DMS153 (cell line): ENCODE results near the gene COL20A1.
"Not testable (repeated sequence)": the region's sequence is repeated elsewhere in the genome, so short reads cannot be mapped to it uniquely, and the experiment has no call there.

Experiments used
- DNase-seq: peaks from one replicate; lab custom pipeline; 2025; lab: John Stamatoyannopoulos, UW

COL20A1 gene

GRCh38 chr20:63292904-63293303 lies at the start of gene COL20A1:
Gene COL20A1 (plus strand): TSS chr20:63293186. CDS start chr20:63295108, 1,922 bp downstream.
- DNase-seq: no peak

DNA sequence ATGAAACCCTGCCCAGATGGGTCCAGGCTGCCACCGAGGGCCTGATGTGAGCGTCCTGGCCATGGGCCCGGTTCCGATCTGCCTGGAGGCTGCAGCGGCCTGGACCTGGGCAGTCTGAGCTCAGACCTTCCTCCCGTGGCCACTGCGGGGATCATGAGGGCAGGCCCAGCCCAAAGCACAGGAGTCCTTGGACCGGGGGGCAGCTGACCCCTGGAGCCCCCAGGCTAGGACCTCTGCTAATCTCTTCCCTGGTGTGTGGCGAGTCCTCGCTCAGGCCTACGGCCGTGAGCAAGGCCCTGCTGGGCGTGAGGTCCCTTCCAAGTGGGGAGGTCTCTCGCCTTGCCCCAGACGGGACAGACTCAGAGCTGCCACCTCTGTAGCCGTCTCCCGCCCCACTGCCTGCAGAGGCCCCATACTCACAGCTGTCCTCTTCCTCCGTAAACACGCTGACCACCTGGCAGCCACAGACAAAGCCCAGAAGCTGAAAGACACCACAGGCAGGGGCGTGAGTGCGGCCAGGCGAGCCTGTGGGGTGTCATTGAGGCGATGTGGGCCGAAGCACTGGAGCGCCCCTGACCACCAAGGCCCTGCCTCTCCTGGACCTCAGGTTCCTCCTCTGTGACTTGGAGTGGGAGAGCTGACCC lies 49.3 kb upstream of the COL20A1 start:
- DNase-seq: no peak

- DNase-seq: no peak
Measured at GRCh38 chr20:63244468-63244867, 48.5 kb upstream of the COL20A1 start.

GRCh38 chr20:63246490-63247288 lies 46.3 kb upstream of the COL20A1 start:
- no peak for DNase-seq

- no peak for DNase-seq
Measured at GRCh38 chr20:63247671-63248228, 45.2 kb upstream of the COL20A1 start.

GRCh38 chr20:63248835-63249591 lies 44.0 kb upstream of the COL20A1 start:
- DNase-seq: no peak

DNA sequence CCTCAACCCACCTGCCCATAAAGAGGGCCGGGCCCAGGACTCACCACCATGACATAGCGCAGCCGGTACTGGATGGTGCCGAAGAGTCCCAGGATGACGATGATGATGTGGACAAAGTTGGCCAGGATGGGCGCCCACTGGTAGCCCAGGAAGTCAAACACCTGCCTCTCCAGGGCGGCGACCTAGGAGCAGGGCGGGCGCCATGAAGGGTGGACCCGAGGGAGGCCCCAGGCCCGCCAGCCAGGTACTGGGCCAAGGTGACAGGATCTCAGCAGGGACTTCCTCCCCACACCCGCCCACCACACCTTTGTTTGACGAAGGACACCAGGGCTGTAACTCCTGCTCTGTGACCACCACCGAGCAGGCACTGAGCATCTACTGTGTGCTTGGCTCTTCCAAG lies 43.1 kb upstream of the COL20A1 start:
- no peak for DNase-seq

DNA sequence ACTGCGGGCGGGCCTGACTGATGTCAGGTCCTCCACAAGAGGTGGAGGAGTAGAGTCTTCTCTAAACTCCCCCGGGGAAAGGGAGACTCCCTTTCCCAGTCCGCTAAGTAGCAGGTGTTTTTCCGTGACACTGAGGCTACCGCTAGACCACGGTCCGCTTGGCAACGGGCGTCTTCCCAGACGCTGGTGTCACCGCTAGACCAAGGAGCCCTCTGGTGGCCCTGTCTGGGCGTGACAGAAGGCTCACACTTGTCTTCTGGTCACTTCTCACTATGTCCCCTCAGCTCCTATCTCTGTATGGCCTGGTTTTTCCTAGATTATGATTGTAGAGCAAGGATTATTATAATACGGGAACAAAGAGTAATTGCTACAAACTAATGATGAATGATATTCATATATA lies 41.6 kb upstream of the COL20A1 start:
- DNase-seq: not testable (repeated sequence)

DNA sequence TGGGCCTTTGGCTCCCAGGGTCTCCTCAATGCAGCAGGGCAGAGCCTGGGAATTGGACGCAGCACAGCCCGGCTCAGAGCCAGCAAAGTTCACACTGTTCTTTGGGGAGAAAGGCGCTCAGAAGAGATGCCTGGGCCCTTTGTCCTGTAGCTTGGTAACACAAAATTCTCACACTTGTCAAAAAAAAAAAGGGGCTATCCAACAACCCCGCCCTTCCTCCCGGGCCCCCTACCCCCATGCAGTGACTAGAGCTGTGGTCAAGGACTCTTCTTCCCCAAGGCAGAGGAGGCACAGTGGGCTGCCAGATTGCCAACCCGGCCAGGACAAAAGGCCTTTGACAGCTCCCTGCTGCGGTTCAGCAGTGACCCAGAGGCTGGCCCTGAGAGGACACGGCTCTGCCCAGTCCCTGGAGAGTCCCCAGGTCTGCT lies 40.7 kb upstream of the COL20A1 start:
- no peak for DNase-seq

- DNase-seq: no peak
Measured at GRCh38 chr20:63253065-63253437, 39.9 kb upstream of the COL20A1 start.

DNA sequence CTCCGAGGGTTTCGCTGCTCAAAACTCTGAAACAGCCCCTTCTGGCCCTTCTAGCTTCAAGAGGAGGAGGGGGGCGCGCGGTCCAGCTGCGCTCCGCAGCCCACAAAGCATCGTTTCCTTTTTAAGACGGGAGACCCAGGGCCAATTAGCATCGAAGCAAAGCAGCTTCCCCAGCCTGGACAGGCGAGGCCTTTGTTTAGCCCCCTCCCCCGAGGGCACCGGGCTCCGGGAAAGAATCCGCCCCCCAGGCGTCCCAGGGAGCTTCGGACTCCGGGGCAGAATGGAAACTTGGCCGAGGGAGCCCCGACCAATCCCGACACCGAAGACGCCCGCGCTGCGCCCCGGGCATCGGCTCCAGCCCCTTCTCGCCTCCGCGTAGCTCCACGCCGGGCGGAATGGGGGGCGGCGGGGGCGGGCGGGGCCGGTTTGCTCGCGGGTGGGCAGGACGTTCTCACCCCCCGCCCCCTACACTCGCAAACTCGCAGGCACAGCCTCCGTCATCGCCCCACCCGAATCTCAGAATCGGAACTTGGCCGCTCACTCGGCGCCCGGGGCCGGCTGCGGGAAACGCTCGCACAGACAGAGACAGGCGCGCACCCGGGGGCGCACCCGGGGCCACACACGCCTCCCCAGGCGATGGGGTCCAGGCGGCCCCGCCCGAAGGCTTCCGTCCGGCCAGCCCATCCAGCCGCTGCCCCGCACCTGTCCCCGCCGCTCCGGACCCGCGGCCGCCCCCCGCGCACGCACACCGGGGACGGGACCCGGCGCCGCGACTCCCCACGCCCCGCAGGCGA lies 39.4 kb upstream of the COL20A1 start:
- no peak for DNase-seq

- no peak for DNase-seq
Measured at GRCh38 chr20:63254232-63254605, 38.8 kb upstream of the COL20A1 start, which contains the start of gene NKAIN4. Gene NKAIN4 (minus strand): TSS chr20:63254463. CDS start chr20:63254450, 13 bp downstream.

DNA sequence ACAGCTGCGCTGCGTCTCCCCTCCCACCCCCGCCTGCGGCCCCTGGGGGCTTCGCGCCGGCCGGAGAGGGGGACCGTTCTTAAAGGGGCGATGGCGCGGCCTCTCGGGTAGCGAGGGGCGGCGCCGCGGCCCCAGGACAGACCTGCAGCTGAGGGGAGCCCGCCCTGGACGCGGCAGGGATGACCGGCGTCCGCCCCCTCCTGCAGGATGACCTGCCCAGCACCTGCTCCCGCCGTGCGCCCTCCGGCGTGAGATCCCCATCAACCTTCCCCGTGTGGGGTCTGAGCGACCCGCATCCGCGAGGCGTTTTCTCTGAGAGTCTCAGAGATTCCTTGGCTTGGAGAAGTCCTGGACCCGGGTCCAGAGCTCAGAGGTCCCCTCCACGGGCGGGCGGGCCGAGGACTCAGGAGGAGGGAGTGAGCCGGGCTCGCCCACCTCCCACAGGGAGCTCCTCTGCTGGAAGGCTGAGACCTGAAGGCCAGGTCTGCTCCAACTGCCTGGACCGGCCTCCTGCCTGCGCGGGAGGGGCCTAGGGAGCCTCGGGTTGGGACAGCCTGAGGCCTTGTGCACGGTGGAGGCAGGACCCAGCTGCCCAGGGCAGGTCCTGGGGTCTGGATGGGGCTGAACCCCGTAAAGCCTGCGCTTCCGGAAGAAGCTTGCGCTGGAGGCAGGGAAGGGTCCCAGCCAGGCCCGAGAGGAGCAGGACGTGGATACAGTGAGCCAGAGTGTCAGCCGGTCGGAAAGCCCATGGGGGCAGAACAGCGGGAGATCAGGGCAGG lies 38.2 kb upstream of the COL20A1 start:
- DNase-seq: no peak

GRCh38 chr20:63255931-63256704 lies 36.9 kb upstream of the COL20A1 start:
- DNase-seq: no peak

DNA sequence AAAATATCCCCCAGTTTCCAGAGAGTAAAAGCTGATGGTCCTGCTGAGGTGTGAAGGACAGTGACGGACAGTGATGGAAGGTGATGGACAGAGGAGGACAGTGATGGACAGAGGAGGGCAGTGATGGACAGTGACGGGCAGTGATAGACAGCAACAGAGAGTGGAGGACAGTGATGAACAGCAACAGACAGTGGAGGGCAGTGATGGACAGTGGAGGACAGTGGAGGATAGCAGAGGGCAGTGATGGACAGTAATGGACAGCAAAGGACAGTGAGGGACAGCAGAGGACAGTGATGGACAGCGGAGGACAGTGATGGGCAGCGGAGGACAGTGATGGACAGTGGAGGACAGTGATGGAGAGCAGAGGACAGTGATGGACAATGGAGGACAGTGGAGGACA lies 36.0 kb upstream of the COL20A1 start:
- no peak for DNase-seq

- DNase-seq: no peak
Measured at GRCh38 chr20:63257629-63258028, 35.4 kb upstream of the COL20A1 start.

DNA sequence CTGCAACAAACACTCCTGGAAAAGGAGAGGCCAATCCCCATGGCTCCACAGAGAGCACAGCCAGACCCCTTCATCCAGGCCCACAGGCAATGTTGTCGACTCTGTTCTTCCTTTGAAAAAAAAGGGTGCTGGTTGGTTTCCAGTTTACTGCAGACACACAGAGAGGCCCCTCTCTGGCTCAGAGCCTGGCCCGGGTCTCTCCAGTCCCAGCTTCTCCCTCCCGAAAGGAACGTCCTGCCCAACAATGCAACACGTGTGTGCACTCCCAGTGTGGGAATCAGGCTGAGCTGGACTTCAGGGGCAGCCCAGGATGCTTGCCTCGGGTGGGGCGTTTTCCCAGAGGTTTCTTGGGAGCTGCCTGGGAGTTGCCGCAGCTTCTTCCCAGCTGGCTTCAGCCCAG lies 34.2 kb upstream of the COL20A1 start:
- no peak for DNase-seq

GRCh38 chr20:63259734-63260460 lies 33.1 kb upstream of the COL20A1 start:
- no peak for DNase-seq

DNA sequence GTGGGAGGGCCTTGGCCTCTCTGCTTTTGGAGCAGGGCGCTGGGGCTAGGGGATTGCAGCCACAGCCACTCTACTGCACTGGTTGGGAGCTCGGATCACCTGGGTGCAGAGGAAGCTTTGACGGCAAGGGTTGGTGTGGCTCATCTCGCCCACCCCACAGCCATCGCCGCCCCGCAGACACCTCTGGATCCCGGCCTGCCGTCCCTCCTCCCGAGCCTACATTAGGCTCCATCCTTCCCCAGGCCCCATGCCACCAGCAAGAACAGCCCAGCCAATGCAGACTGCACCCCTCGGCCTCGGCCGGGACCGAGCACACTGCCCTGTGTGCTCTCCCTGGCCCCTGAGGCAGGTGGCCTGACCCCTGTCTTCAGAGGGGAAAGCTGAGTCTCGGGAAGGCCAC lies 32.5 kb upstream of the COL20A1 start:
- DNase-seq: no peak
